HG03139 (cell line): ENCODE results near the gene DDTL.
"Not testable (repeated sequence)": the region's sequence is repeated elsewhere in the genome, so short reads cannot be mapped to it uniquely, and the experiment has no call there.

ENCODE experiments used
- ATAC-seq: cut with Tn5 transposase; IDR thresholded peaks from one replicate; pipeline ENCODE4 v1.9.1; 2021; ENCODE audit not compliant: unreplicated experiment

Gene DDTL

DNA sequence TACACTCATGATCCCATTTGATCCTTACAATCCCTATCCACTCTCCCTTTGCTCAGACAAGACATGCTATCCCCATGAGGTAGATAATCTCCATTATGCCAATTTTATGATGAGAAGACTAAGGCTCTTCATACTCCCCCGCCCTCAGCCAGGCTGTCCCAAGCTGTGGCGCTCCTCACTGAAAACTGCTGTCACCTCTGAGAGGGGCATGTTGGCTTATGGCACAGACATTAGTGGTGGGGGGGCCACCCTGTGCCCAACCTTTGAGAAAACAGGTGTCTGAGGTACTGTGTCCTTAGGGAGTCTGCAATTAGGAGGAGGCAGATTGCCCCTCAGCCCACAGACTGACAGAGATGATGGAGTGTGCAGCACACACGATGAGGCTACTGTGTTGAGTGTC is 2.4 kb downstream of the DDTL start:
- no peak for ATAC-seq

DNA sequence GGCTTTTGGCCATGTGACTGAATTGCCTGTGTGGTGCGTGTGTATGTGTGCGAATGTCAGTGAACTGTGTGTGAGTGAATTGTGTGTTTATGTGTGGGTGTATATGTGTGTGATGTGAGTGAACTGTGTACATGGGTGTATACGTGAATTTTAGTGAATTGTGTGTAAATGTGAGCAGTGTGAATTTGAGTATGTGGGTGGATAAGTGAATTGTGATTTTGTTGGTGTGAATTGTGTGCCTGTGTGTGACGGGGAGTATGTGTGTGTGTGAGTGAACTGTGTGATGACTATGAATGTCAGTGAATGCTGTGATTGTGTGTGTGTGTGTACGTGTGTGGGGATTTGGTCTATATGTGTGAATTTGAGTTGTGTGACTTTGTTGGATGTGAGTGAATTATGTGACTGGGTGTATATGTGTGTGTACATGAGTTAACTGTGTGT is 3.5 kb downstream of the DDTL start:
- ATAC-seq: no peak

DNA sequence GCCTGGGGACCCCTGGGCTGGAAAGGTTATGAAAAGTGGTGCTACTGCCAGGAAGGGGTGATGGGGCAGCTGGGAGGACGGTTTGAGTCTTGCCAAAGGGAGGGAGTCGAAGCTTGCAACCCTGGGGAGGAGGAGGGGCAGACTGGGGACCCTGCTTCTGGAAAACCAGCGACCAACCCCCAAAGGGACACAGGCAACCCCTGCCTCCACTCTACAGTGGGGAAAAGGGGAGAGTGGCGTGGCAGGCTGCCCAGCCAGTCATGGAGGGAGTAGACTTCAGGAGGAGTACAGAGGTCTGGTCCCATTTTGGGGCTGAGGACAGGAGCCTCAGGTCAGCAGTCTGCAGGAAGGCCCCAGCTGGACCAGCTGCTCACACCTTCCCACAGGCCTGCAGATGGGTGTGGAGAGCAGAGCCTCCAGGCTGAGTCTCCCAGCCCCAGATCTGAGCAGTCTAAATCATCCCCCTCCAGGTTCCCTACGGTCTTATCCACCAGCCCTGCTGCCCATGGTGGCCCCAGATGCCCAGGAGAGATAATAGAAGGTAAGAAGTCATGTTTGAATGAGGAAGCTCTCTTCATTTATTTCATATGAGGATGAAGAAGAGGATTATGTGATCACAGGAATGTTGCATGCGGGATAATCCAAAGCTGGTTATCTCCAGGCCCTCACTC is 4.3 kb downstream of the DDTL start:
- ATAC-seq: no peak

DNA sequence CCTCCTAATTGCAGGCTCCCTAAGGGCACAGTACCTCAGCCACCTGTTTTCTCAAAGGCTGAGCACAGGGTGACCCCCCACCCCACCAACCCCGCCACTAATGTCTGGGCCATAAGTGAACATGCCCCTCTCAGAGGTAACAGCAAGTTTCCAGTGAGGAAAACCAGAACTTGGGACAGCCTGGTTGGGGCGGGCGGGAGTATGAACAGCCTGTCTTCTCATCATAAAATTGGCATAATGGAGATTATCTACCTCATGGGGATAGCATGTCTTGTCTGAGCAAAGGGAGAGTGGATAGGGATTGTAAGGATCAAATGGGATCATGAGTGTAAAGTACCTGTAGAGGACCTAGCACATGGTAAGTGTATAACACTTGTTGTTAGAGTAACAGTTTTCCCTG is 5.2 kb downstream of the DDTL start:
- not testable (repeated sequence) for ATAC-seq

GRCh38 chr22:23974345-23974744 is 7.7 kb downstream of the DDTL start, which contains the start of gene DDT:
Gene DDT (minus strand): TSS chr22:23974441. CDS start chr22:23974414, 27 bp downstream.
- peak; percentile 80 for ATAC-seq

GRCh38 chr22:23974836-23975352 is 8.2 kb downstream of the DDTL start:
- ATAC-seq: not testable (repeated sequence)

DNA sequence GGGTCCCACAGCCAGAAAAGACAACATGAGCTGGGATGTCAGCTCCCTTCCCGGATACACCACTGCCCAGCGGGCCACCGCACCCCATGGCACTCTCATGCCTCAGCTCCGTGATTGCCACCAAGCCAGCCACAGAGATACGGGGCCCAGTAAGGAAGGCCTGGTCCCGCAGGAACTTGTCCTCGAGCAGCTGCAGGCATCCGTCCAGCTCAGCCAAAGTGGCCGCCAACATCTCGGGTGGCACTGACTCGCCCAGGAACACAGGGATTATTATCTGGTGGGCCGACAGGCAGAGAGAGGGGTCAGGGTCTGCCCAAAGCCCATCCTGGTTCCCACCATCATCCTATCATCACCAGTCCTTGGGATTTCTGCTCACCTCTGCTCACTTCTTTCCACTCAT is 10.6 kb downstream of the DDTL start:
- ATAC-seq: not testable (repeated sequence)

DNA sequence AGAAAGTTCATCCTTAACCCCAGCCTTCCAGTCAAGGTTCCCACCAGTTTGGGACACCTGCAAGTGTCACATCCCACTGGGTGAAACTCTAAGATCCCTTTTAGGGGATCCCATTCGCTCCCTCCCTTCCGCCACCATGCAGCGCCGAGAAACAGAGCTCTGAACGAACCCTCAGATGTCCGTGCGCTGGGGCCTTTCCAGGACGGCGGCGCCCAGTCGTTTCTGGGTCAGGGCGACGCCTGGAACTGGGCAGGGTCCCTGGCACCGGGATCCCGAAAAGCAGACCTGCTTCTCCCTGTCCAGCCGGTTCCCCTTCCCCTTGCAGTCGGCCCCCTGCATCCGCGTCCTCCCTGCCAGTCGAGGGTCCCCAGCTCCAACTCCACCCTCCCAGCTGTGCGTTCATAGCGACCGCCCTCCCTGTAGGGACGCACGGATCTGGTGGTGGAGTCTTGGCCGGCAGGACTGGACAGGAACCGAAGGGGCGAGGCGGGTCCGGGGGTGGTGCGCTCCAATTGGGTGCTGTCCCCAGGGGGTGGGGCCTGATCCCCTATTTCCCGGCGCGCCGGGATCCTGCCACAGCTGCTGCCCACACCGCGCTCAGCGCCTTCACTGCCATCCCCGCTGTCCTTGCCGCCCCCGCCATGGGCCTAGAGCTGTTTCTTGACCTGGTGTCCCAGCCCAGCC is 13.0 kb downstream of the DDTL start, which contains the start of gene GSTT2:
Gene GSTT2 (plus strand): TSS at position 578 of the 684 bp plus-strand sequence.
- not testable (repeated sequence) for ATAC-seq

DNA sequence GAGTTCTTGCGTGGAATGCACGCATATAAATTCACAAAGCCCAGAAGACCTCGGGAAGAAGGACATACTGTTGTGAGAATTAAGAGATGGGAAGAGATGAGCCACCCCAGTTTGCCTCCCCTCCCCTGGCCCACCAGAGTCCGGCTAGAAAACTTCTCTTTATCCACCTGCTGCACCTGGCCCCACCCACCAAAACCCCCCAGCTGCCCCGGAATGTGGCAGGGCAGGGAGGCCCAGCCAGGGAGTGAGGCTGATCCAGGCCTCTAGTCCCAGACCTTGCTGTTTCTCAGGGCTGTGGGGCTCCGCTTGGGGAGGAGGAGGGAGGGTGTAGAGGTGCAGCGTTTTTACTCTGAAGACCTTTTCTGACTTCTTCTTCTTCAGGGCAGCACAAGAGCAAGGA is 13.9 kb downstream of the DDTL start:
- ATAC-seq: not testable (repeated sequence)

DNA sequence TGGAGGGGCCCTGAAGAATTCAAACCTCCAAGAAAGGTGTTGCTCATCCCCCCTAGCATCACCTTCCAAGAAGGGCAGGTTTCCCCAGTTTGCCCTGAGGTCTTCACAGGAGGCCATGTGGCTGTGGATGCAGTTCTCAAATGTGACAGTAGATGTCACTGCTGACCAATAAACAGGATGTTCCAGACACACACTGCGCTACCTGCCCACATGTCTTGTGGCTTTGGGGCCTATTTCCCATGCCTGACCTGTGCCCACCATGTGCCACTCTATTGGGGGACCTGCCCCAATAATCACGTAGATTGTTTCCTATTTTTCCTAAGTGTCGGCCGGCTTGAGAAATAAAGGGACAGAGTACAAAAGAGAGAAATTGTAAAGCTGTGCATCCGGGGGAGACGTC is 17.7 kb downstream of the DDTL start:
- no peak for ATAC-seq

GRCh38 chr22:23986089-23986488 is 19.4 kb downstream of the DDTL start:
- not testable (repeated sequence) for ATAC-seq

DNA sequence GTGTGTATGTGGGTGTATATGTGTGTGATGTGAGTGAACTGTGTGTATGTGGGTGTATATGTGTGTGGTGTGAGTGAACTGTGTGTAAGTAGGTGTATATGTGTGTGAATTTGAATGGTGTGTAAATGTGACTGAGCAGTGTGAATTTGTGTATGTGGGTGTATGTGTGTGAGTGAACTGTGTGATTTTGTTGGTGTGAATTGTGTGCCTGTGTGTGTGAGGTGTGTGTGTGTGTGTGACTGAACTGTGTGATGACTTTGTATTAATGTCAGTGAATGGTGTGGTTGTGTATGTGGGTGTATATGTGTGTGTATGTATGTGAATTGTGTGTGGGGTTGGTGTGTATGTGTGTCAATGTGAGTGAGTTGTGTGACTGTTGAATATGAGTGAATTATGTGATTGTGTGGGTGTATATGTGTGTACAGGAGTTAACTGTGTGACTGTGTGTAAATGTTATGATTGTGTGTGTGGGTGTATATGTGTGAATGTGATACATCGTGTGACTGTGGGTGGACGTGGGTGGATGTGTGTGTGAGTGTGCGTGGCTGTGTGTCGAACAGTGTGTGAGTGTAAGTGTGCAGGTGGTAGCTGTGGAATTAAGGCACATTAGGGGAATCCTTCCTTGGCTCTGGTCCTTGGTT is 20.0 kb downstream of the DDTL start:
- not testable (repeated sequence) for ATAC-seq

DNA sequence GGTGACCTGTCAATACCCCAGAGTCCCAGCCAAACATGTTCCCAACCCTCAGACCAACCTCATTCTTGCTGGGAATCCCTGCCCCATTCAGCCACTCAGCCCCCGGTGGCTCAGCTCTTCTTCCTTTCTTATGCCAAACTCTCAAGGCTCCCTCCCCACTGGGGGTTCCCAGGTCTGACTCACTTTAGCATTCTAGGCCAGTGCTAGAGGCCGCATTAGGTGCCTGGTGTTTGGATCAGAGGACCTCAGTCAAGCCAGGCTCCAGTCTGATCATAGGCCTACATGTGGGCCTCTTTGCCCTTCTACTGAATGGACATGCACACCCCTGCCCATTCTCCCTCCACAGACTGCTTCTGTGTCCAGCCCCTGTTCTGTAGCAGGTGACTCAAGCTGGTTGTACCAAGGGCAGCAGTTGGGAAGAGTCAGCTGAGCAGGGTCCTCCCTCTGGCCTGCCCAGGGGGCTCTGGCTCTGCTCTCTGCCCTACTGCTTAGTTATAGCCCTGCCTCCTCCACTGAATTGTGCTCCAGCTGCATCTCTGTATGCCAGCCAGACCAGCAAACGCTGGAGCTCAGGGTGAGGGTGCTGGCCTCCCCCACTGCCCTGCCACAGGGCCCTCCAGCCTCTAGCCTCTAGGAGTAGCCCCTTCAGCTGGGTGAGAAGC is 23.0 kb downstream of the DDTL start:
- not testable (repeated sequence) for ATAC-seq

DNA sequence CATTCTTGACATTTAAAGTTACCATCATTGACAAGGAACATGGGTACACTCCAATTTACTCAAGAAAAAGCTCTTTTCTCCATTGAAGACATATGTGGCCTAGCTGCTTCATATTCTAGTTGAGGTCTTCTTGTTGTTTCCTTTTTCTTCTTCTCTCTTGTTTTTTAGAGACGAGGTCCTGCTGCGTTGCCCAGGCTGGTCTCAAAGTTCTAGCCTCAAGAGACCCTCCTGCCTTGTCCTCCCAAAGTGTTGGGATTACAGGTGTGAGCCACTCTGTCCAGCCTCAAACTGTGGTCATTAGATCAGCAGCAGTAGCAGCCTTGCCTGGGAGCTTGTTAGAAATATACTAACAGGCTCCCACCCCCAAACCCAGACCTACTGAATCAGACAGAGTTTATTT is 26.4 kb downstream of the DDTL start:
- not testable (repeated sequence) for ATAC-seq

DNA sequence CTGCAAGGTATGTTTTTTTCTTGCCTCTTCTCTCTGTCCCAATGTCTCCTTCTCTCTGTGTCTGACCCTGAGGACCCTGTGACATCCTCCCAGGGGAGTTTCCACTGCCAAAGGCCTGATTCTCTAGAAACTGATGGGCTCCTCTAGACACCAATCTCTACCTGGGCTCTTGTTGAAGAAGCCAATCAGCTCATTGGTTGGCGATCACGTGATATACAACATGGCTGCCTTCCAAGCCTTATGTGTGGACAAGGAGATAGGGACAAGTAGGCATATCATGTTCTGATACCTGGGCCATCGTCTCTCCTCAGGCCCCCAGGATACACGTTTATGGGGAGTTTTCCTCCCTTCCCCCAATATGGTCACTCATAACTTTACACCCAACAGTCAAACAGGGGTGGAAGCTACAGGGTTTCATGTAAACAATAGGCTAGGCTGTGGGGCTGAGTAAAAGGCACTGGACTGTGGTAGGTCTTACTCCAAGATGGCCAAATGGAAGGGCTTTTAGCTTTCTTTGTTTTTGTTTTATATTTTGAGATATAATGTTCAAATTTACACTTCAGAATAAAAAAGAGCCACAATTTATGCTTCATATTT is 27.0 kb downstream of the DDTL start:
- ATAC-seq: not testable (repeated sequence)

- no peak for ATAC-seq
Measured at GRCh38 chr22:23997092-23997491, 30.4 kb downstream of the DDTL start.

- ATAC-seq: not testable (repeated sequence)
Measured at GRCh38 chr22:23999779-24000178, 33.1 kb downstream of the DDTL start.

GRCh38 chr22:24001314-24001713 is 34.6 kb downstream of the DDTL start:
- no peak for ATAC-seq

DNA sequence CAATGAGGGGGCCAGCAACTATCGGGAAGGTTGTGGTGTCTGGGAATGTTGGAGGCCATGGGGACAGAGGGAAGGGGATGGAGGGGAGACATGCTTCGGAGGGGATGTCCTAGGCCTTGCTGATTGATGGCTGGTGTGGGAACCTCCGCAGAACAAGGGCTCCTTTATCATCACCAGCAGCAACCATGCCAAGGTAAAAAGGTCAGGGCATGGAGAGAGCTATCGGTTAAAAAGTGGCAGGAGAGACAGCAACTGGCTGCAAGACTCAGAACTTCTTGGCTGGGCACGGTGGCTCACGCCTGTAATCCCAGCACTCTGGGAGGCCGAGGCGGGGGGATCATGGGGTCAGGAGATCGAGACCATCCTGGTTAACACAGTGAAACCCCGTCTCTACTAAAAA is 35.6 kb downstream of the DDTL start:
- no peak for ATAC-seq

DNA sequence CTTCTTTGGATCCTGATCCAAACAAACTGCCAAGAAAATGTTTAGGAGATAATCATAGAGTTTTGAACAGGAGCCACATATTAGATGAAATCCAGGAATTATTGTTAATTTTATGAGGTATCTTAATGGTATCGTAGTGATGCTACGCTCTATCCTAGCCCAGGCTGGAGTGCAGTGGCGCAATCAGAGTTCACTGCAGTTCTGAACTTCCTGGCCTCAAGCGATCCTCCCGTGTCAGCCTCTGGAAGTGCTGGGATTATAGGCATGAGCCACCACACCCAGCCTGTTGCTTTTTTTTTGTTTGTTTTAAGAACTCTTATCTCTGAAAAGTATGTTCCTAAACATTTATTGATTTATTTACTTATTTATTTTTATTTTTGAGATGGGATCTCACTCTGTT is 36.2 kb downstream of the DDTL start:
- no peak for ATAC-seq

- ATAC-seq: no peak
Measured at GRCh38 chr22:24003887-24004286, 37.2 kb downstream of the DDTL start.
